A549 (cell line): ENCODE measurements around the gene CRBN. TPM values are rescaled to one million over a fixed set of nuclear protein-coding genes. Genes with fewer than 3 reads are reported as not detected.

ENCODE experiments used
- ATAC-seq, 2 experiments: fragments of 200-7000 bp in 1 of 2; fragments of >200 bp in 1 of 2; cut with Nextera tagmentation in 1 of 2; cut with Tn5 transposase in 1 of 2; 3 replicates each; pipeline versions ENCODE4 v1.8.0 to v1.9.1; 2018 to 2020; ENCODE audit warnings: mild to moderate bottlenecking in 1 of 2, moderate library complexity in 1 of 2
- CTCF ChIA-PET: fragments of 300-600 bp; sonication (Branson Sonifier 250); formaldehyde crosslinking; extraction: SDS; loops from one replicate; lab custom pipeline; 2021; ENCODE audit warnings: antibody characterized with exemption, inconsistent platforms; lab: Yijun Ruan, JAX
- POLR2A ChIA-PET: fragments of 350-600 bp; formaldehyde crosslinking; extraction: SDS; loops from one replicate; lab custom pipeline; 2021; ENCODE audit warnings: antibody characterized with exemption, inconsistent platforms; lab: Yijun Ruan, JAX
- DNase-seq, 2 experiments: peaks; one replicate each; pipeline versions ENCODE4 v3.0.0 to v3.0.0-alpha.2; 2011 to 2016; ENCODE audit warnings: low read depth in 1 of 2, low spot score in 1 of 2
- FAIRE-seq: peaks from 2 replicates; lab custom pipeline; 2011; peaks lifted over from hg19 to GRCh38; lab: Jason Lieb, UNC
- H3K27ac ChIP-seq, 2 experiments: fragments of >200 bp; sonication (Bioruptor Twin); formaldehyde crosslinking; 3 replicates each; pipeline ENCODE4 v1.5.1; 2016 to 2017
- H3K4me1 ChIP-seq: fragments of >200 bp; sonication (Bioruptor Twin); formaldehyde crosslinking; 3 replicates; pipeline ENCODE4 v1.6.1; 2016
- H3K4me2 ChIP-seq: fragments of >200 bp; sonication (Bioruptor Twin); formaldehyde crosslinking; 3 replicates; pipeline ENCODE4 v1.6.1; 2016
- H3K4me3 ChIP-seq: fragments of >200 bp; sonication (Bioruptor Twin); formaldehyde crosslinking; 3 replicates; pipeline ENCODE4 v1.5.1; 2016
- H3K9me3 ChIP-seq: fragments of >200 bp; sonication (Bioruptor Twin); formaldehyde crosslinking; 3 replicates; pipeline ENCODE4 v1.6.1; 2016
- BCL3 ChIP-seq: fragments of >200 bp; sonication (Bioruptor Twin); formaldehyde crosslinking; IDR thresholded peaks from 3 replicates; pipeline ENCODE4 v1.6.1; 2016
- BHLHE40 ChIP-seq: IDR thresholded peaks from 2 replicates; pipeline ENCODE4 v1.6.1; 2012; ENCODE audit warnings: low read depth, low read length, inconsistent platforms
- CBX2 ChIP-seq: fragments of 200-600 bp; sonication (generic); IDR thresholded peaks from 2 replicates; pipeline ENCODE4 v1.6.1; 2016; ENCODE audit warnings: low read depth, mild to moderate bottlenecking, borderline replicate concordance
- CHD2 ChIP-seq: fragments of 150-350 bp; IDR thresholded peaks from 2 replicates; pipeline ENCODE4 v1.6.1; 2014; ENCODE audit warnings: low read length; ENCODE audit not compliant: partially characterized antibody
- EHF ChIP-seq: fragments of 250-450 bp; sonication (Bioruptor Pico); IDR thresholded peaks from 2 replicates; pipeline ENCODE4 v1.5.0; 2020; ENCODE audit warnings: mild to moderate bottlenecking
- GATA3 ChIP-seq: IDR thresholded peaks from 2 replicates; pipeline ENCODE4 v1.6.1; 2012; ENCODE audit warnings: borderline replicate concordance
- HDAC2 ChIP-seq: fragments of 200-600 bp; sonication (generic); IDR thresholded peaks from 2 replicates; pipeline ENCODE4 v1.6.1; 2016
- JUN ChIP-seq, 2 experiments: fragments of >200 bp; sonication (Bioruptor Twin); formaldehyde crosslinking; IDR thresholded peaks; 2 replicates in 1 of 2; 3 replicates in 1 of 2; pipeline ENCODE4 v1.6.1; 2016 to 2017
- KDM1A ChIP-seq: fragments of 200-600 bp; sonication (generic); IDR thresholded peaks from 2 replicates; pipeline ENCODE4 v1.6.1; 2016; ENCODE audit warnings: low read depth, mild to moderate bottlenecking
- KDM5A ChIP-seq: fragments of 200-600 bp; sonication (generic); IDR thresholded peaks from 2 replicates; pipeline ENCODE4 v1.6.1; 2016; ENCODE audit warnings: antibody characterized with exemption, mild to moderate bottlenecking
- MAX ChIP-seq: IDR thresholded peaks from 2 replicates; pipeline ENCODE4 v1.6.1; 2012
- MYC ChIP-seq: IDR thresholded peaks from 2 replicates; pipeline ENCODE4 v1.6.1; 2012; ENCODE audit warnings: mild to moderate bottlenecking, inconsistent platforms, low read length, improper control_type of control experiment, borderline replicate concordance
- PBX3 ChIP-seq: IDR thresholded peaks from 2 replicates; pipeline ENCODE4 v1.6.1; 2012
- PHF8 ChIP-seq: fragments of 200-600 bp; sonication (generic); IDR thresholded peaks from 2 replicates; pipeline ENCODE4 v1.6.1; 2016; ENCODE audit warnings: low read depth, mild to moderate bottlenecking, antibody characterized with exemption, moderate library complexity, borderline replicate concordance
- POLR2A ChIP-seq: IDR thresholded peaks from 2 replicates; pipeline ENCODE4 v1.6.1; 2012; ENCODE audit warnings: mild to moderate bottlenecking, low read length
- RAD21 ChIP-seq, 2 experiments: fragments of >200 bp in 1 of 2; sonication (Bioruptor Twin) in 1 of 2; formaldehyde crosslinking in 1 of 2; IDR thresholded peaks in 1 of 2; conservative IDR thresholded peaks in 1 of 2; 2 replicates in 1 of 2; 3 replicates in 1 of 2; pipeline ENCODE4 v1.6.1; 2012 to 2018; ENCODE audit warnings: inconsistent platforms in 1 of 2
- REST ChIP-seq: fragments of 200-600 bp; sonication (generic); IDR thresholded peaks from 2 replicates; pipeline ENCODE4 v1.6.1; 2016; ENCODE audit warnings: antibody characterized with exemption, mild to moderate bottlenecking, moderate library complexity
- WGBS: methylation state at CpG from one replicate; pipeline ENCODE4 v1.1.6; 2017; ENCODE audit errors: missing lambda C conversion rate; 5-methylcytosine and 5-hydroxymethylcytosine counted together
- polyA minus RNA-seq: library from RNA; depleted of rRNA, polyadenylated mRNA; stranded (reverse); fragments of >200 nt; gene quantifications from 2 replicates; pipeline ENCODE4 v1.2.3, GENCODE V29; 2011; rRNA and poly(A)+ RNA removed
- polyA plus RNA-seq, 4 experiments: library from polyadenylated mRNA; depleted of rRNA in 3 of 4; stranded (reverse); fragments of >200 nt; fragmentation: RNase III in 1 of 4; extraction: RNeasy Plus Mini Kit Qiagen cat#74134 plus additional on column Dnase treatment in 1 of 4; gene quantifications; 2 replicates in 3 of 4; 3 replicates in 1 of 4; pipeline ENCODE4 v1.2.3, GENCODE V29; 2011 to 2017
- TF ChIP-seq, protein P1 (sequence below): fragments of >200 bp; sonication (Bioruptor Twin); formaldehyde crosslinking; IDR thresholded peaks from 3 replicates; pipeline ENCODE4 v1.5.1; 2016

The CRBN gene
- polyA plus RNA-seq (2011; rRNA removed) (36.5 and 41.0 TPM in 2 replicates), polyA plus RNA-seq (2017; fragmentation: RNase III; extraction: RNeasy Plus Mini Kit Qiagen cat#74134 plus additional on column Dnase treatment) (21.8 to 28.1 TPM (median 25.8 TPM) in 3 replicates), polyA minus RNA-seq (31.8 and 39.8 TPM in 2 replicates)
- 13.6 and 13.7 TPM in 2 replicates for polyA plus RNA-seq (2012; cell fraction: cytosol; rRNA removed)
- polyA plus RNA-seq (2012; cell fraction: nucleus; rRNA removed): 16.5 and 29.3 TPM in 2 replicates

DNA sequence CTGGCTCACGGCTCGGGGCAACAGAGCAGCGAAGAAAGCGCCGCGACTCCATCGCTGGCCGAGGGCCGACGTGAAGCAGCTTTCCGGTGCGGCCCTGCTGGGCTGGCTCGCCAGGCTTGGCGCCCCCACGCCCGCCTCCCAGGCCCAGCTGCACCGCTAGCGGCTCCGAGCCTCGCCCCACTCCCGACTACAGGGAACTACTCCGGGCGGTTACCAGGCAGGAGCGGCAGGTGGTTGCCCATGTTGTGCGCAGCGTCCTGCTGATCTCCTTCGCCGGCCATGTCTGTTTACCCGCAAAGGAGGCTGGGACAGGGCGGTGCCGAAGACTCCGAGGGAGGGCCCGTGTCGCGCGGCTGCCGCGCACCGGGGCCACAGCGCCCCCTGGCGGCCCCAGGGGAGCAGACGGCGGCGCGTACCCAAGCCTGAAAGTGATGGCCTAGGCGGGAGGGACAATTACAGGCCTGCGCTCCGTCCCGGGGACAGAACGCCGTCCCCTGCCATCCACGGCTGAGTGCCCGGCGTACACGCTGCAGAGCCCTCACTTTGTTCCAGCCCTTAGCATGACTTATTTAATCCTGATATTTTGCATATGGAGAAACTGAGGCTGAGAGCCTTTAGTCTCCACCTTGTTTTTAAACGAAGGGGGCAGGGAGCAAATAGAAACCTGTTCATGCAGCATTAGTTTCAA, at the start of gene CRBN:
CRBN (minus strand) TSS at position 285 of the 688 bp plus-strand sequence; CDS start at position 281, 4 bp downstream.
- H3K9me3 ChIP-seq: no peaks in the 10 kb centered on the region
- ChIA-PET CTCF (interaction anchor here (0.6 to 1.0 kb wide), 5 partner anchors 8 to 1513 kb away, joined by 3 to 5 read pairs (median 4); no protein-coding TSS in a partner anchor), POLR2A (no interaction called here)
- H3K4me2 ChIP-seq: peak within 1 kb of the TSS; percentile 95
- peak within 1 kb of the TSS; percentile 69 to 96 for H3K27ac ChIP-seq
- peaks cover 11% of the 10 kb centered on the region for H3K4me1 ChIP-seq
- peak within 1 kb of the TSS; percentile 83 for H3K4me3 ChIP-seq
- TF ChIP-seq HDAC2: peak; percentile 99
- TF ChIP-seq MYC: peak; percentile 72; the same call in 1 of the 2 replicates
- TF ChIP-seq, protein P1, sequence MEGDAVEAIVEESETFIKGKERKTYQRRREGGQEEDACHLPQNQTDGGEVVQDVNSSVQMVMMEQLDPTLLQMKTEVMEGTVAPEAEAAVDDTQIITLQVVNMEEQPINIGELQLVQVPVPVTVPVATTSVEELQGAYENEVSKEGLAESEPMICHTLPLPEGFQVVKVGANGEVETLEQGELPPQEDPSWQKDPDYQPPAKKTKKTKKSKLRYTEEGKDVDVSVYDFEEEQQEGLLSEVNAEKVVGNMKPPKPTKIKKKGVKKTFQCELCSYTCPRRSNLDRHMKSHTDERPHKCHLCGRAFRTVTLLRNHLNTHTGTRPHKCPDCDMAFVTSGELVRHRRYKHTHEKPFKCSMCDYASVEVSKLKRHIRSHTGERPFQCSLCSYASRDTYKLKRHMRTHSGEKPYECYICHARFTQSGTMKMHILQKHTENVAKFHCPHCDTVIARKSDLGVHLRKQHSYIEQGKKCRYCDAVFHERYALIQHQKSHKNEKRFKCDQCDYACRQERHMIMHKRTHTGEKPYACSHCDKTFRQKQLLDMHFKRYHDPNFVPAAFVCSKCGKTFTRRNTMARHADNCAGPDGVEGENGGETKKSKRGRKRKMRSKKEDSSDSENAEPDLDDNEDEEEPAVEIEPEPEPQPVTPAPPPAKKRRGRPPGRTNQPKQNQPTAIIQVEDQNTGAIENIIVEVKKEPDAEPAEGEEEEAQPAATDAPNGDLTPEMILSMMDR: peak; percentile 90
- peak; percentile 16 to 21; a peak in 2 of 5 replicates for TF ChIP-seq RAD21 (conservative IDR thresholded peaks at IDR 0.05 in 1 of 2, IDR thresholded peaks at IDR 0.05 in 1 of 2)
- peak; percentile 59 for TF ChIP-seq GATA3
- TF ChIP-seq REST: no peak
- TF ChIP-seq KDM1A: no peak
- peak; percentile 68 to 96; a peak in 4 of 5 replicates for TF ChIP-seq JUN (IDR thresholded peaks at IDR 0.05)
- peak; percentile 51; the same call in 1 of the 2 replicates for TF ChIP-seq PBX3
- no peak for TF ChIP-seq CHD2
- peak; percentile 100 for TF ChIP-seq KDM5A
- no peak for TF ChIP-seq BHLHE40
- TF ChIP-seq MAX: peak; percentile 82
- peak; percentile 80; the same call in 1 of the 3 replicates for TF ChIP-seq BCL3
- no peak for TF ChIP-seq CBX2
- TF ChIP-seq POLR2A: peak; percentile 69
- peak; percentile 87 for TF ChIP-seq PHF8
- no peak for TF ChIP-seq EHF (CRISPR knock-in tag)
- FAIRE-seq (no peak), ATAC-seq (peak; percentile 97 to 100), DNase-seq (peak; percentile 84 to 88)
- WGBS: under 1% methylated on average over 20 of the region's 56 CpGs
